AG20443 (cell line): ENCODE measurements around the gene DNASE1.
"Not testable (repeated sequence)": the region's sequence is repeated elsewhere in the genome, so short reads cannot be mapped to it uniquely, and the experiment has no call there.

Experiments
- DNase-seq: peaks from one replicate; pipeline ENCODE4 v3.0.0; 2012; ENCODE audit warnings: low spot score, mixed read lengths

The DNASE1 gene

GRCh38 chr16:3641801-3642396 is 12.6 kb upstream of the DNASE1 start:
- DNase-seq = peak; percentile 6

DNA sequence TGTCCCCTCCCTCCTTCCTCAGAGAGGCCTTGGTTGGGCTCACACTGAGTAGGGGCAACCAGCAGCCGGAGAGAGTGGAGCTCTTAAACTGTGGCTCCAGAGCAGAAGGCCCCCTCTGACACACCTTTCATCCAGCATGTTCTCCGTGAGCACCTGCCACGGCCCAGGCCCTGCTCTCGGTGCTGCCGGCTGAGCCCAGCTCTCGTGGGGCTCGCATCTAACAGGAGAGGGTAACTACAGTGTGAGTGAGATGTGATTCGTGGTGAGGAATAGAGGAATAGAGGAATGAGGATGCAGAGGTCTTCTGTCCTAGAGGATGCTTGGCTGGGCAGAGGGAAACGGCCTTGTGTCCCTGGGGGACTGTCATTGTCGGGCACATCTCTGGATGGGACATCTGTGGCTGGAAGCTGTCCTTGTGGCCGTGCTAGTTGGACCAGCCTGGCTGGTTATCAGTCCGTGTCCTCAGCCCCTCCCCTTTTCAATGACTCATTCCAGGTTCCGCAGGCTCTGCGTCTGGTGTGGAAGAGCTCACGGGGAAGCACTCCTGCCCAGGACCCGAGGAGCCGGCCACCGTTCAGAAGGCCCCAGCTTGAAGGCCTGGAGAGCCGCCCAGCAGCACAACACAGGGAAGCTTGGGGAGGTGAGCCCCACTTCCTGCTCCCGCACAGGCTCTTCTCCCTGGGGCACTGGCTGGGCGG is 11.9 kb upstream of the DNASE1 start:
- peak; percentile 30 for DNase-seq

GRCh38 chr16:3643095-3643730 is 11.3 kb upstream of the DNASE1 start:
- DNase-seq = peak; percentile 6

DNA sequence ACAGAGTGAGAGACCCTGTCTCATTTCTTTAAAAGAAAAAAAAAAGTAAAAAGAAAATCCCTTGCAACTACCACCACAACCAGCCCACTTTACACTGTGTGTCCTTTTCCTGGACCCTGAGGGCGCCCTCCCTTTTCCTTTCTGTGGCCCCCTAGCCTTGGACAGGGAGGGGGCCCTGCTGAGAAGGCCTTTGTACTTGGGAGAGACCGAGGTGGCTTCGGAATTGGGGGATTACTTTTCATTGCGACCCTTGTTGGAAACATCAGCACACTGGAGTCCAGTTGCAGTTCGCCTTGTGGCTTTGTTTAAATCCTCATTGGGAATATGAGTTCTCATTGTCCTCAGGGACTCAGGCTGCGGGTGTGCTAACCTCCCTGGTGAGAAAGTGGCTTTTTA is 9.4 kb upstream of the DNASE1 start:
- DNase-seq = no peak

DNA sequence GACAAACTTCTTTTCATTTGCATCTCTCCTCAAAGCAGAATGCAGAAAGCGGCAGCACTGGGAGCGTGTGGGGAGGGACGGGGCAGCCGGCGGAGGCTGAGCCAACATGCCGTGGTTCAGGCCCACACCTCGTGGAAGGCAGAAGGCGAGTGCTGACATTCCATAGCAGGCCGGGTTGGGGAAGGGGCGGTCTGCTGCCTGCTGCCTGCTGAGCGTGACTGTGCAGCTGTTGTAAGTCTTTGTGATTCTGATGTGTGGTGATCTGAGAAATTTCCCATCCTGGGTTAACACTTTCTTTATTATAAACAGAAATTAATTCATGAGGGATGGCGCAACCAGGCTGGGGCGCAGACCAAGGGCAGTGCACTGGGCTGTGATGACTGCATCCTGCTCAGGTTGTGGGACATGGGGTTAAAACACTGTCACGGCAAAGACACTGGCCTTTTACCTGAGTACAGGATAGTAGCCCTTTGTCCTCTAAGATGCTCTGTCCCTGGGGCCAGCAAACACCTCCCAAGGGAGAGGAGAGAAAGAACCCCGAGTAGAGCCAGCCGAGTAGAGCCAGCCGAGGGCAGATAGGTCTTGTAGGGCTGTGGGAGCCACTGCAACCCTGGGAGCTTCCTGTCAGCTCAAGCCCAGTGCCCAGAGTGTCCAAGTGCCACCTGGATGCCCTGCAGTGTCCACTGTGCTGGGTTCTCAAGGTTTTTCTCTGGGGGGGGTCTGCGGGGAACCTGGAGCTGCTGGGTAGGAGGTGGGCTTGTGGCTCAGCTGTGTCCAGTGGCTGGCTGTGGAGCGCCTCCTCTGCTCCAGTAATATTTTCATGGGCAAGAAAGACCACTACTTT is 8.8 kb upstream of the DNASE1 start:
- DNase-seq = peak; percentile 8

GRCh38 chr16:3646348-3646920 is 8.1 kb upstream of the DNASE1 start:
- DNase-seq = peak; percentile 6

GRCh38 chr16:3650631-3651265 is 3.7 kb upstream of the DNASE1 start:
- no peak for DNase-seq

DNA sequence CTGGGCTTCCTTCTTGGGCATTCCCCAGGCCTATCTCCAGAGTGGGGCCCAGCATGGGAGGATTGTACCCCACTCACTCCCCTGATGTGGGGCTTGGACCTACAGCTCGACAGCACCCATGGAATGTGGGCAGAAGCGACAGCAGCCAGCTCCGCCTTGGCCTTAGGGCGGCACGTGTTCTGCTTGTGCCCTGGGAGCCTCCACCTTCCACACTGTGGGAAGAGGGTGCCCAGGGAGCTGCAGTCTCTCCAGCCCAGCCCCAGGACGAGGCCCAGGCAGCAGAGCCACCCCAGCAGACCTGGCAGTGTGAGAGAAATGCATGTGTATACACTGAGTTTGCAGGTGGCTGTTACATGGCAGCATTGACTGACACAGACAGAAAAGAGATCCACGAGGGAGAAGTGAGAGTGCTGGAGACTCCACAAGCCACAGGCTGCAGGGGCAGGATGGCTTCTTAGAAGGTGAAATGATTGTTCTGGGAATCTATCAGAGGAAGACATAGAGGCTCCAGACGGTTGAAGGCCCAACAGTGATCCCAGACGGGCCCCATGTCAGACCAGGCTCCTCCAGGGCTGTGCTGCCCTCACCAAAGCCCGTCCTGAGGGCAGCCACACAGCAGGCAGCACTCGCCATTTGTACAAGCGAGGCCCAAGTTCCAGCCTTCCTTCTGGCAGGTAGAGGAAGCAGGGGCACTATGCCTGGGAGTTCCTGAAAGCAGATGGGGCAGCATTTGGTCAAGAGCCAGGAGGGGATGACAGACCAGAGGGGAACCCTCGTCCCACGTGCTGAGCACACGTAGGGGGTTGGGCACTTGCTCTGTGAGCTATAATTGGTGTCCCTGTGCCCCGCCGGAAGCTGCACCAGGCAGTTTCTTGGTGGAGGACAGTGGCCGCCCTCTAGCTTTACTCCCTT is 2.8 kb upstream of the DNASE1 start:
- DNase-seq = no peak

GRCh38 chr16:3652373-3653195 is 1.9 kb upstream of the DNASE1 start:
- DNase-seq = no peak

DNA sequence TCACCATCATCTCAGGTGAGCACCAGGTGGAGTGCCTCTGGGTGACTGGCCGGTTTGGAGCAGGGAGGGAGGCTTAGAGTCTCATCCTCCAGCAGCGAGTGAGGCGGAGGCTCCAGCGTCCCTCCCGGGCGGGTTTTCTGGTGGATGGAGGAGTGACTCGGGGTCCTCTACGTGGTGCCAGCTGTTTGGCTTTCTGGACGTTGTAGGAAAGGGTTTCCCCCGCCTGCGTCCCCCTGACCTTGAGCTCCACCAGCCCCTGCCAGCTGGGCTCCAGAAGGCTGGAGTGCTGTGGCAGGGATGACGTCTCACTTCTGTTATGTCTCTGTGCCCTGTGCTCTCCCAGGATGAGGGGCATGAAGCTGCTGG is 522 bp downstream of the DNASE1 start:
- no peak for DNase-seq

- DNase-seq = no peak
These were observed 1.1 kb downstream of the DNASE1 start for GRCh38 chr16:3655396-3656159.

DNA sequence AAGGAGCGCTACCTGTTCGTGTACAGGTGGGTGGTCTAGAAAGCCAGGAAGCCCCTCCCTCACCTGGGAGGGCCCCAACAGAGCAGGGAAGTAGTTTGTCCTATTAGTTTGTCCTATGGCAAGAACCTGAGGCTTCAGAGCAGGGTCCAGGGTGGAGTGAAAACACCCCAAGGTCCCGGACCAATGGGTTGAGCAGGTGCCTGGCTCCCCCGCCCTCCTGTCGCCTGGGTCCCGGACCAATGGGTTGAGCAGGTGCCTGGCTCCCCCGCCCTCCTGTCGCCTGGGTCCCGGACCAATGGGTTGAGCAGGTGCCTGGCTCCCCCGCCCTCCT is 1.6 kb downstream of the DNASE1 start:
- not testable (repeated sequence) for DNase-seq

DNA sequence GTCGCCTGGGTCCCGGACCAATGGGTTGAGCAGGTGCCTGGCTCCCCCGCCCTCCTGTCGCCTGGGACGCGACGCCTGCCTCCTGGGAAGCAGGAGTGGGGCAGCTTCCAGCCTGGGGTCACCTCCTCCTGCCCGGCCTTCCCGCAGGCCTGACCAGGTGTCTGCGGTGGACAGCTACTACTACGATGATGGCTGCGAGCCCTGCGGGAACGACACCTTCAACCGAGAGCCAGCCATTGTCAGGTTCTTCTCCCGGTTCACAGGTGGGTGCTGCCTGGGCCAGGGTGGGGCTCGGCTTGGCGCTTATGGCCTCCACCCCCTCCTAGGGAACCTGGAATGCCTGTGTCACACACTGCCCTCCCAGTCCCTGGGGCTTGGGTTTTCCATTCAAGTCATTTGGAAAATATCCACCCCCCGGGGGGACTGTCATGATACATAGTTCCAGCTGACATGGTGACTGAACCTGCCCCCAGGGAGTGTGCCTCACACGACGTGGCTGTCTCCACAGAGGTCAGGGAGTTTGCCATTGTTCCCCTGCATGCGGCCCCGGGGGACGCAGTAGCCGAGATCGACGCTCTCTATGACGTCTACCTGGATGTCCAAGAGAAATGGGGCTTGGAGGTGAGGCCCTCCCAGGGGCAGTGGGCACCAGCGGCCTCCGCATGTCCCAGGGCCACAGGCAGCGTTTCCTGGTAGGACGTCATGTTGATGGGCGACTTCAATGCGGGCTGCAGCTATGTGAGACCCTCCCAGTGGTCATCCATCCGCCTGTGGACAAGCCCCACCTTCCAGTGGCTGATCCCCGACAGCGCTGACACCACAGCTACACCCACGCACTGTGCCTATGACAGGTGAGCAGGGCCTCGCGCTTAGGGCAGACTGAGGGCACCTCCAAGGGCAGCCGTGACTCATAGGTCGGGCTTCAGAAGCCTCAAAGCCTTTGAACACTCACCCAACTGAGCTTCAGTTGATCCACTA is 2.3 kb downstream of the DNASE1 start:
- DNase-seq = no peak

DNA sequence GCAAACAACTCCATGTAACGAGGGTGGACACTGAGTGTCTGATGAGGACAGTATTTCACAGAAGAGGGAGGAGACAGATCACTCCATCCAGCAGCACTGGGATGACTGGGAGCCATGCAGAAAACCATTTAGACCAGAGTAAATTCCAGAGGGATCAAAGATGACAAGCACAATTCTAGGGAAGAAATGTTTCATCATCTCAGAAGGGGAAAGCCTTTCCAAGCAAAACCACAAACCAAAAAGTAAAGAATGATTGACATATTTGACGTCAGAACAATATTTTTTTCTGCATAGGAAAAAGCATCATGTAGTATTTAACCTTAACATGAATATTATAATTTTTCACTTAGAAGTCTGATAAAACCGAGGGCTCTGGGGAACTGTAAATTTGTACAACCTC is 4.8 kb downstream of the DNASE1 start:
- peak; percentile 50 for DNase-seq

- no peak for DNase-seq
These were observed 6.8 kb downstream of the DNASE1 start for GRCh38 chr16:3661311-3661710.

DNA sequence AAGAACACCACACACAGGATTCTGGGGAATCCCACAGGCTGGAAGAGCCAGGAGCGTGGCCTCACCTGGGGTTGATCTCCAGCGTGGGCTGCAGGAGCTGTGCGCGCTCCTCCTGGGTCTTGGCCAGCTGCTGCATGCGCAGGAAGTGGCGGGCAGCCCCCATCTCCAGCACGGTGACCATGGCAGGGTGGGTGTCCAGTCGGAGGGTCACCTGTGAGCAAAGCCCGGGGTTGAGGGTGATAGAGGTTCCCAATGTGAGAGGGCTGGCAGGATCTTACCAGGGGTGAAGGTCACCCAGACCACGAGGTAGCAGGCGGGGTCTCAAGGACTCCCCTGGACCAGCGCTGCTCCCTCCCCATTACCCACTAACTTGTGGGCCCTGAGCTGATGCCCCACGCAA is 7.4 kb downstream of the DNASE1 start:
- no peak for DNase-seq

- DNase-seq = no peak
These were observed 8.1 kb downstream of the DNASE1 start for GRCh38 chr16:3662601-3663000.
